Mesenchymal stem cell (in vitro differentiated cells and primary cell): Measurements from ENCODE around the gene MTSS2.

ENCODE experiments used
- DNase-seq: peaks from one replicate; pipeline ENCODE4 v3.0.0-alpha.2; 2013
- H2AFZ ChIP-seq: one replicate; pipeline ENCODE4 v1.6.1; 2013; ENCODE audit warnings: low read depth, mild to moderate bottlenecking, control low read depth, inconsistent platforms, low read length, moderate library complexity
- H2AK5ac ChIP-seq: 2 replicates; pipeline ENCODE4 v1.6.1; 2013; ENCODE audit warnings: low read length, moderate library complexity, mild to moderate bottlenecking, inconsistent platforms; ENCODE audit not compliant: severe bottlenecking
- H2BK120ac ChIP-seq: one replicate; pipeline ENCODE4 v1.6.1; 2013; ENCODE audit warnings: low read depth, mild to moderate bottlenecking, inconsistent platforms, low read length, moderate library complexity
- H2BK12ac ChIP-seq, 2 experiments: one replicate each; pipeline ENCODE4 v1.6.1; 2013; ENCODE audit warnings: inconsistent platforms in 2 of 2, low read length in 2 of 2, mild to moderate bottlenecking in 2 of 2, moderate library complexity in 2 of 2, control low read depth in 1 of 2
- H2BK15ac ChIP-seq: one replicate; pipeline ENCODE4 v1.6.1; 2013; ENCODE audit warnings: mild to moderate bottlenecking, low read depth, inconsistent platforms; ENCODE audit not compliant: poor library complexity, severe bottlenecking
- H2BK5ac ChIP-seq: 2 replicates; pipeline ENCODE4 v1.6.1; 2013; ENCODE audit warnings: low read depth, mild to moderate bottlenecking, low read length, control low read depth, inconsistent platforms; ENCODE audit not compliant: poor library complexity, severe bottlenecking
- H3K14ac ChIP-seq, 2 experiments: one replicate each; pipeline ENCODE4 v1.6.1; 2013; ENCODE audit warnings: inconsistent platforms in 2 of 2, low read length in 2 of 2, control low read depth in 1 of 2, mild to moderate bottlenecking in 1 of 2, moderate library complexity in 1 of 2
- H3K18ac ChIP-seq, 2 experiments: one replicate each; pipeline ENCODE4 v1.6.1; 2013; ENCODE audit warnings: inconsistent platforms in 2 of 2, low read length in 2 of 2, control low read depth in 1 of 2, low read depth in 1 of 2, mild to moderate bottlenecking in 1 of 2
- H3K23ac ChIP-seq, 2 experiments: one replicate each; pipeline ENCODE4 v1.6.1; 2013; ENCODE audit warnings: inconsistent platforms in 2 of 2, low read length in 2 of 2, mild to moderate bottlenecking in 2 of 2, moderate library complexity in 2 of 2, control low read depth in 1 of 2
- H3K27ac ChIP-seq: 2 replicates; pipeline ENCODE4 v1.5.1; 2013; ENCODE audit warnings: mild to moderate bottlenecking, moderate library complexity, low read length, control low read depth, inconsistent platforms; ENCODE audit not compliant: poor library complexity, severe bottlenecking
- H3K27me3 ChIP-seq, 2 experiments: 2 replicates each; pipeline versions ENCODE4 v1.6.1 to v1.7.0; 2013; ENCODE audit warnings: low read length in 2 of 2, mild to moderate bottlenecking in 2 of 2, moderate library complexity in 2 of 2, control low read depth in 1 of 2, inconsistent platforms in 1 of 2; ENCODE audit not compliant: control insufficient read depth in 1 of 2, insufficient read depth in 1 of 2
- H3K36me3 ChIP-seq, 2 experiments: 2 replicates each; pipeline versions ENCODE4 v1.6.1 to v1.7.0; 2013; ENCODE audit warnings: low read length in 2 of 2, control low read depth in 1 of 2, inconsistent platforms in 1 of 2, low read depth in 1 of 2, mild to moderate bottlenecking in 1 of 2; ENCODE audit not compliant: insufficient read depth in 2 of 2, control insufficient read depth in 1 of 2
- H3K4ac ChIP-seq, 2 experiments: one replicate each; pipeline ENCODE4 v1.6.1; 2013; ENCODE audit warnings: inconsistent platforms in 2 of 2, low read length in 2 of 2, mild to moderate bottlenecking in 2 of 2, moderate library complexity in 2 of 2, control low read depth in 1 of 2, low read depth in 1 of 2
- H3K4me1 ChIP-seq: 2 replicates; pipeline ENCODE4 v1.6.1; 2013; ENCODE audit warnings: low read depth, low read length, control low read depth; ENCODE audit not compliant: control insufficient read depth, insufficient read depth
- H3K4me2 ChIP-seq: 2 replicates; pipeline ENCODE4 v1.6.1; 2013; ENCODE audit warnings: low read length, mild to moderate bottlenecking, inconsistent platforms; ENCODE audit not compliant: poor library complexity, severe bottlenecking
- H3K4me3 ChIP-seq, 2 experiments: 2 replicates each; pipeline versions ENCODE4 v1.5.1 to v1.7.0; 2013; ENCODE audit warnings: low read length in 2 of 2, mild to moderate bottlenecking in 2 of 2, control low read depth in 1 of 2, low read depth in 1 of 2; ENCODE audit not compliant: insufficient read depth in 1 of 2
- H3K79me1 ChIP-seq: replicated peaks from 2 replicates; pipeline ENCODE4 v1.6.1; 2013; ENCODE audit warnings: mild to moderate bottlenecking, control low read depth, low read length, inconsistent platforms; ENCODE audit not compliant: poor library complexity, severe bottlenecking
- H3K9ac ChIP-seq: 2 replicates; pipeline ENCODE4 v1.7.0; 2013; ENCODE audit warnings: mild to moderate bottlenecking, low read length, moderate library complexity
- H3K9me3 ChIP-seq: 2 replicates; pipeline ENCODE4 v1.7.0; 2013; ENCODE audit warnings: mild to moderate bottlenecking, low read length; ENCODE audit not compliant: control insufficient read depth
- H4K8ac ChIP-seq: one replicate; pipeline ENCODE4 v1.6.1; 2013; ENCODE audit warnings: inconsistent platforms, mild to moderate bottlenecking, low read length, moderate library complexity
- H4K91ac ChIP-seq: one replicate; pipeline ENCODE4 v1.6.1; 2013; ENCODE audit warnings: mild to moderate bottlenecking, low read length, inconsistent platforms
- WGBS: methylation state at CpG from one replicate; pipeline ENCODE4 v1.1.7; 2013; ENCODE audit warnings: mixed read lengths; 5-methylcytosine and 5-hydroxymethylcytosine counted together

MTSS2 gene

GRCh38 chr16:70685061-70685937 lies 554 bp downstream of the MTSS2 start:
- Histone ChIP-seq H3K18ac (peak overlapping the region; percentile 89 to 96), H2AFZ (peak overlapping the region; percentile 8), H3K4ac (peak overlapping the region; percentile 80 to 87), H3K79me1 (peaks cover 14% of the 10 kb centered on the region), H3K9ac (peak overlapping the region; percentile 91), H3K9me3 (no peaks in the 10 kb centered on the region), H3K14ac (peak overlapping the region in 1 of 2 experiments; percentile 85), H2BK12ac (peak overlapping the region; percentile 49 to 90), H3K4me2 (peak overlapping the region; percentile 92), H3K4me3 (peak overlapping the region; percentile 81 to 89), H3K27ac (no peak overlapping the region), H3K36me3 (peaks cover 9 to 22% of the 10 kb centered on the region in 2 experiments), H2BK5ac (no peak overlapping the region), H3K27me3 (no peaks in the 10 kb centered on the region), H4K91ac (peak overlapping the region; percentile 91), H3K23ac (peak overlapping the region; percentile 31 to 91), H2BK15ac (peak overlapping the region; percentile 9), H2BK120ac (peak overlapping the region; percentile 58), H2AK5ac (no peak overlapping the region), H4K8ac (no peak overlapping the region), H3K4me1 (peaks cover 70% of the 10 kb centered on the region)
- peak; percentile 32 for DNase-seq
- under 1% methylated on average over 41 of the region's 90 CpGs for WGBS

- peak overlapping the region; percentile 30 for H2AK5ac ChIP-seq
- H2BK120ac ChIP-seq: peak overlapping the region; percentile 66
- no peak overlapping the region for H2BK5ac ChIP-seq
- H3K36me3 ChIP-seq: peaks cover 11 to 25% of the 10 kb centered on the region in 2 experiments
- 78% methylated on average over 7 of the region's 14 CpGs for WGBS
- no peaks in the 10 kb centered on the region for H3K9me3 ChIP-seq
- H2BK12ac ChIP-seq: peak overlapping the region in 1 of 2 experiments; percentile 32
- peak overlapping the region in 1 of 2 experiments; percentile 82 for H3K14ac ChIP-seq
- H3K79me1 ChIP-seq: peaks cover 19% of the 10 kb centered on the region
- no peak overlapping the region for H2BK15ac ChIP-seq
- peak overlapping the region; percentile 30 to 89 for H3K18ac ChIP-seq
- peaks cover 72% of the 10 kb centered on the region for H3K4me1 ChIP-seq
- peak overlapping the region in 1 of 2 experiments; percentile 37 for H3K23ac ChIP-seq
- no peak overlapping the region for H3K27ac ChIP-seq
- no peak overlapping the region for H4K8ac ChIP-seq
- no peaks in the 10 kb centered on the region for H3K27me3 ChIP-seq
- H4K91ac ChIP-seq: peak overlapping the region; percentile 31
- peak overlapping the region; percentile 56 for H3K4me2 ChIP-seq
- H2AFZ ChIP-seq: no peak overlapping the region
- peak overlapping the region; percentile 47 to 80 for H3K4ac ChIP-seq
- no peak for DNase-seq
- peak overlapping the region; percentile 81 to 89 for H3K4me3 ChIP-seq
- H3K9ac ChIP-seq: peak overlapping the region; percentile 91
Observed at GRCh38 chr16:70684146-70685060, 1.4 kb downstream of the MTSS2 start.

- Histone ChIP-seq H3K27me3 (no peaks in the 10 kb centered on the region), H3K14ac (no peak overlapping the region), H3K27ac (no peak overlapping the region), H2BK5ac (no peak overlapping the region), H2BK15ac (peak overlapping the region; percentile 12), H3K9ac (peak overlapping the region; percentile 91), H3K79me1 (peaks cover 29% of the 10 kb centered on the region), H2AFZ (no peak overlapping the region), H2BK120ac (no peak overlapping the region), H3K4ac (peak overlapping the region in 1 of 2 experiments; percentile 25), H3K18ac (peak overlapping the region in 1 of 2 experiments; percentile 23), H3K23ac (peak overlapping the region in 1 of 2 experiments; percentile 15), H3K4me3 (peak overlapping the region in 1 of 2 experiments; percentile 89), H4K91ac (peak overlapping the region; percentile 28), H2AK5ac (no peak overlapping the region), H3K9me3 (no peaks in the 10 kb centered on the region), H3K36me3 (peaks cover 21 to 36% of the 10 kb centered on the region in 2 experiments), H3K4me2 (no peak overlapping the region), H2BK12ac (no peak overlapping the region), H4K8ac (no peak overlapping the region), H3K4me1 (peaks cover 69% of the 10 kb centered on the region)
- DNase-seq: no peak
- 94% methylated on average over 13 of the region's 13 CpGs for WGBS
Observed at GRCh38 chr16:70683146-70683944, 2.5 kb downstream of the MTSS2 start.
